Measurements from ENCODE around the gene FAM167B.

DNA sequence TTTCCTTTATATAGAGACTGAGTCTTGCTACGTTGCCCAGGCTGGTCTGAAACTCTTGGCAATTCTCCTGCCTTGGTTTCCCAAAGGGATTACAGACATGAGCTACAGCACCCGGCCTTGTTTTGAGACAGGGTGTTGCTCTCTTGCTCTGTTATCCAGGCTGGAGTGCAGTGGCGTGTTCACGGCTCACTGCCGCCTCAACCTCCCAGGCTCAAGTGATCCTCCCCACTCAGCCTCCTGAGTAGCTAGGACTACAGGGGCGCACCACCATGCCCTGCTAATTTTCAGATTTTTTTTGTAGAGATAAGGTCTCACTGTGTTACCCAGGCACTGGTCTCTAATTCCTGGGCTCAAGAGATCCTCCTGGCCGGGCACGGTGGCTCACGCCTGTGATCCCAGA lies 18.8 kb downstream of the FAM167B start:
- no peak for TF ChIP-seq CTCF (IDR thresholded peaks at IDR 0.05)
- no peak for TF ChIP-seq POLR2AphosphoS5 (IDR thresholded peaks at IDR 0.05)
- no peak for TF ChIP-seq POLR2A (IDR thresholded peaks at IDR 0.05; ENCODE audit: low read depth)
